SK-N-SH (cell line): Measurements from ENCODE around the gene CD300LB. TPM values are rescaled to one million over a fixed set of nuclear protein-coding genes. Genes with fewer than 3 reads are reported as not detected.

ENCODE experiments used
- CTCF ChIA-PET: fragments of 300-600, 350-600 bp; formaldehyde crosslinking; extraction: SDS; loops from one replicate; lab custom pipeline; 2021; lab: Yijun Ruan, JAX
- POLR2A ChIA-PET: fragments of 350-600 bp; sonication (Branson Sonifier 250); formaldehyde crosslinking; extraction: SDS; loops from one replicate; lab custom pipeline; 2020; ENCODE audit warnings: antibody characterized with exemption, inconsistent platforms; lab: Yijun Ruan, JAX
- DNase-seq: peaks from one replicate; pipeline ENCODE4 v3.0.0; 2012
- H2AFZ ChIP-seq: fragments of 200-600 bp; sonication (generic); 2 replicates; pipeline ENCODE4 v1.8.1; 2016; ENCODE audit warnings: antibody characterized with exemption, mild to moderate bottlenecking, low read depth
- H3F3A ChIP-seq: fragments of 200-600 bp; sonication (generic); replicated peaks from 2 replicates; pipeline ENCODE3; 2016; ENCODE audit warnings: antibody characterized with exemption, mild to moderate bottlenecking; ENCODE audit not compliant: insufficient read depth
- H3K27ac ChIP-seq, 2 experiments: fragments of 200-500 bp in 1 of 2; fragments of 200-600 bp in 1 of 2; sonication (Bioruptor generic) in 1 of 2; sonication (generic), shearing (Covaris generic) in 1 of 2; 2 replicates each; pipeline versions ENCODE4 v1.5.1 to v1.6.1; 2014 to 2016; ENCODE audit warnings: low read depth in 2 of 2, inconsistent platforms in 1 of 2, low read length in 1 of 2, mild to moderate bottlenecking in 1 of 2, mixed read lengths in 1 of 2
- H3K27me3 ChIP-seq: fragments of 200-600 bp; sonication (generic), shearing (Covaris generic); 2 replicates; pipeline ENCODE4 v1.6.1; 2016; ENCODE audit warnings: mixed run types; ENCODE audit not compliant: insufficient read depth
- H3K36me3 ChIP-seq, 2 experiments: fragments of 200-500 bp in 1 of 2; fragments of 200-600 bp in 1 of 2; sonication (Bioruptor generic) in 1 of 2; sonication (generic) in 1 of 2; replicated peaks in 1 of 2; 2 replicates each; pipeline versions ENCODE3 to v1.5.1; 2014 to 2016; ENCODE audit warnings: low read length in 1 of 2, mild to moderate bottlenecking in 1 of 2; ENCODE audit not compliant: insufficient read depth in 2 of 2, control insufficient read depth in 1 of 2
- H3K4me1 ChIP-seq, 2 experiments: fragments of 200-500 bp in 1 of 2; fragments of 200-600 bp in 1 of 2; sonication (Bioruptor generic) in 1 of 2; sonication (generic), shearing (Covaris generic) in 1 of 2; 2 replicates each; pipeline versions ENCODE4 v1.5.1 to v1.6.1; 2014 to 2016; ENCODE audit warnings: low read depth in 1 of 2, low read length in 1 of 2, mixed run types in 1 of 2; ENCODE audit not compliant: insufficient read depth in 2 of 2, control insufficient read depth in 1 of 2
- H3K4me2 ChIP-seq: fragments of 200-600 bp; sonication (generic), shearing (Covaris generic); 2 replicates; pipeline ENCODE4 v1.6.1; 2017; ENCODE audit warnings: mixed run types
- H3K4me3 ChIP-seq, 2 experiments: fragments of 200-500 bp in 1 of 2; fragments of 200-600 bp in 1 of 2; sonication (Bioruptor generic) in 1 of 2; sonication (generic), shearing (Covaris generic) in 1 of 2; 2 replicates each; pipeline versions ENCODE4 v1.5.1 to v1.8.1; 2014 to 2016; ENCODE audit warnings: low read depth in 2 of 2, inconsistent platforms in 1 of 2, low read length in 1 of 2, mild to moderate bottlenecking in 1 of 2, mixed read lengths in 1 of 2, moderate library complexity in 1 of 2
- H3K79me2 ChIP-seq: fragments of 200-600 bp; sonication (generic); 2 replicates; pipeline ENCODE4 v1.8.1; 2017; ENCODE audit warnings: mild to moderate bottlenecking; ENCODE audit not compliant: insufficient read depth
- H3K9ac ChIP-seq: fragments of 200-600 bp; sonication (generic); 2 replicates; pipeline ENCODE4 v1.6.1; 2017; ENCODE audit warnings: mixed run types
- H3K9me2 ChIP-seq: fragments of 200-600 bp; sonication (generic); 2 replicates; pipeline ENCODE4 v1.6.1; 2017; ENCODE audit warnings: mixed run types
- H3K9me3 ChIP-seq: fragments of 200-600 bp; sonication (generic); 2 replicates; pipeline ENCODE4 v1.6.1; 2017; ENCODE audit warnings: mixed run types, mild to moderate bottlenecking, moderate library complexity
- H4K20me1 ChIP-seq: fragments of 200-600 bp; sonication (generic); 2 replicates; pipeline ENCODE4 v1.6.1; 2017; ENCODE audit warnings: mild to moderate bottlenecking, mixed run types; ENCODE audit not compliant: insufficient read depth
- EP300 ChIP-seq, 2 experiments: IDR thresholded peaks; 2 replicates each; pipeline versions ENCODE4 v1.4.0 to v1.6.1; 2012; ENCODE audit warnings: borderline replicate concordance in 1 of 2, low read depth in 1 of 2, low read length in 1 of 2
- FOSL2 ChIP-seq: IDR thresholded peaks from 2 replicates; pipeline ENCODE4 v1.4.0; 2012; ENCODE audit warnings: low read depth, mild to moderate bottlenecking, moderate library complexity, borderline replicate concordance
- GABPA ChIP-seq: IDR thresholded peaks from 2 replicates; pipeline ENCODE4 v1.4.0; 2012; ENCODE audit warnings: low read depth, mild to moderate bottlenecking
- MXI1 ChIP-seq: IDR thresholded peaks from 2 replicates; pipeline ENCODE4 v1.6.1; 2012; ENCODE audit warnings: mild to moderate bottlenecking, low read depth, low read length, improper control_type of control experiment
- NFIC ChIP-seq: IDR thresholded peaks from 2 replicates; pipeline ENCODE4 v1.4.0; 2012; ENCODE audit warnings: borderline replicate concordance
- POLR2AphosphoS5 ChIP-seq: IDR thresholded peaks from 2 replicates; pipeline ENCODE4 v1.6.1; 2012; ENCODE audit warnings: low read depth, low read length
- RFX5 ChIP-seq: IDR thresholded peaks from 2 replicates; pipeline ENCODE4 v1.6.1; 2012; ENCODE audit warnings: mild to moderate bottlenecking, improper control_type of control experiment, low read length
- RXRA ChIP-seq: IDR thresholded peaks from 2 replicates; pipeline ENCODE4 v1.4.0; 2012; ENCODE audit warnings: low read depth, mild to moderate bottlenecking, borderline replicate concordance
- SMC3 ChIP-seq: IDR thresholded peaks from 2 replicates; pipeline ENCODE4 v1.6.1; 2012; ENCODE audit warnings: low read depth, low read length, improper control_type of control experiment
- TCF12 ChIP-seq: IDR thresholded peaks from 2 replicates; pipeline ENCODE4 v1.4.0; 2012
- WGBS: methylation state at CpG from one replicate; pipeline ENCODE4 v1.1.6; 2017; ENCODE audit warnings: low lambda C conversion rate; 5-methylcytosine and 5-hydroxymethylcytosine counted together
- polyA plus RNA-seq, 3 experiments: library from polyadenylated mRNA; depleted of rRNA; stranded (reverse); fragments of >200 nt; gene quantifications; 2 replicates each; pipeline ENCODE4 v1.2.3, GENCODE V29; 2012
- TF ChIP-seq, protein P1 (sequence below): fragments of 150-350 bp; IDR thresholded peaks from 2 replicates; pipeline ENCODE4 v1.6.1; 2016; ENCODE audit warnings: mild to moderate bottlenecking, low read depth, low read length
- TF ChIP-seq, protein P2 (sequence below): IDR thresholded peaks from 2 replicates; pipeline ENCODE4; 2012
- TF ChIP-seq, protein P3 (sequence below): IDR thresholded peaks from 2 replicates; pipeline ENCODE4 v1.4.0; 2012; ENCODE audit warnings: low read depth
- TF ChIP-seq, protein P4 (sequence below): fragments of 200-600 bp; sonication (generic); IDR thresholded peaks from 2 replicates; pipeline ENCODE4 v1.6.1; 2017; ENCODE audit warnings: antibody characterized with exemption, mild to moderate bottlenecking, moderate library complexity
- TF ChIP-seq, protein P5 (sequence below): IDR thresholded peaks from 2 replicates; pipeline ENCODE4 v1.6.1; 2012; ENCODE audit warnings: mild to moderate bottlenecking, low read depth, low read length, moderate library complexity
- TF ChIP-seq, protein P6 (sequence below): IDR thresholded peaks from 2 replicates; pipeline ENCODE4 v1.4.0; 2012; ENCODE audit warnings: low read depth, borderline replicate concordance

Gene CD300LB
- polyA plus RNA-seq, 1 of the 3 experiments (the other 2 are of a cell fraction), result not detected

DNA sequence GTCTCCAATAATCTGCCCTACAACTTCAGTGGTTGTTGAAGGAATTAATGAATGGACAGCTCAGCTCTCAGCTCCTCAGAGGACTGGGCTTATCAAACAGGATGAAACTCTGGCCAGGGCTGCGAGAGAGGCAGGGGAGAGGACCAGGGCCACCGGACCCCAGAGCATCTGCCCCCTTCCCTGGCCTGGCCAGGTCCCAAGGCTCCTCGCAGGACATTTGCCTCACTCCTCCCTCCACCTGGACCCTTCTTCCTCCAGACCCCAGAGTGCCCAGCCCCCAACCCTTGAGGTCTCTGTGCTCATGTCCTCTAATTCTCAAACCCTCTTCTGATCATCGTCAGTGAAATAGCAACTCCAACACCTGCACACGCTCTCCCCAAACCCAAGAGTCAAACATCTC is 10.9 kb upstream of the CD300LB start:
- no peaks in the 10 kb centered on the region for H3K4me1 ChIP-seq
- H3K9me2 ChIP-seq, result no peaks in the 10 kb centered on the region
- 59% methylated on average over 5 of the region's 5 CpGs for WGBS
- H3K79me2 ChIP-seq, result no peaks in the 10 kb centered on the region
- DNase-seq, result no peak
- no peak overlapping the region for H3K9ac ChIP-seq
- H3K9me3 ChIP-seq, result no peaks in the 10 kb centered on the region; the same call in 1 of the 2 replicates
- H3K27me3 ChIP-seq, result no peaks in the 10 kb centered on the region
- H3K4me2 ChIP-seq, result no peak overlapping the region
- TF ChIP-seq, protein P1, sequence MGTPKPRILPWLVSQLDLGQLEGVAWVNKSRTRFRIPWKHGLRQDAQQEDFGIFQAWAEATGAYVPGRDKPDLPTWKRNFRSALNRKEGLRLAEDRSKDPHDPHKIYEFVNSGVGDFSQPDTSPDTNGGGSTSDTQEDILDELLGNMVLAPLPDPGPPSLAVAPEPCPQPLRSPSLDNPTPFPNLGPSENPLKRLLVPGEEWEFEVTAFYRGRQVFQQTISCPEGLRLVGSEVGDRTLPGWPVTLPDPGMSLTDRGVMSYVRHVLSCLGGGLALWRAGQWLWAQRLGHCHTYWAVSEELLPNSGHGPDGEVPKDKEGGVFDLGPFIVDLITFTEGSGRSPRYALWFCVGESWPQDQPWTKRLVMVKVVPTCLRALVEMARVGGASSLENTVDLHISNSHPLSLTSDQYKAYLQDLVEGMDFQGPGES, result no peak
- no peak for TF ChIP-seq RFX5
- no peak for TF ChIP-seq EP300 (IDR thresholded peaks at IDR 0.05; ENCODE audit: borderline replicate concordance in 1 of 2, low read depth in 1 of 2, low read length in 1 of 2)
- TF ChIP-seq RXRA, result no peak
- TF ChIP-seq, protein P2, sequence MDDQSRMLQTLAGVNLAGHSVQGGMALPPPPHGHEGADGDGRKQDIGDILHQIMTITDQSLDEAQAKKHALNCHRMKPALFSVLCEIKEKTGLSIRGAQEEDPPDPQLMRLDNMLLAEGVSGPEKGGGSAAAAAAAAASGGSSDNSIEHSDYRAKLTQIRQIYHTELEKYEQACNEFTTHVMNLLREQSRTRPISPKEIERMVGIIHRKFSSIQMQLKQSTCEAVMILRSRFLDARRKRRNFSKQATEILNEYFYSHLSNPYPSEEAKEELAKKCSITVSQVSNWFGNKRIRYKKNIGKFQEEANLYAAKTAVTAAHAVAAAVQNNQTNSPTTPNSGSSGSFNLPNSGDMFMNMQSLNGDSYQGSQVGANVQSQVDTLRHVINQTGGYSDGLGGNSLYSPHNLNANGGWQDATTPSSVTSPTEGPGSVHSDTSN, result no peak
- TF ChIP-seq FOSL2, result no peak
- no peak for TF ChIP-seq GABPA
- TF ChIP-seq SMC3, result no peak
- TF ChIP-seq, all 33 proteins: peak for 0
- H3K36me3 ChIP-seq, result no peaks in the 10 kb centered on the region
- POLR2A ChIA-PET, result no interaction called here
- CTCF ChIA-PET, result interaction anchor here (1.1 to 2.4 kb wide), 3 partner anchors 10 to 174 kb away, joined by 5 to 8 read pairs (median 6); partner anchors contain the start of gene CD300H
- H3F3A ChIP-seq, result no peaks in the 10 kb centered on the region
- H2AFZ ChIP-seq, result no peak overlapping the region
- H3K4me3 ChIP-seq, result no peak overlapping the region
- H4K20me1 ChIP-seq, result no peaks in the 10 kb centered on the region
- no peak overlapping the region for H3K27ac ChIP-seq

DNA sequence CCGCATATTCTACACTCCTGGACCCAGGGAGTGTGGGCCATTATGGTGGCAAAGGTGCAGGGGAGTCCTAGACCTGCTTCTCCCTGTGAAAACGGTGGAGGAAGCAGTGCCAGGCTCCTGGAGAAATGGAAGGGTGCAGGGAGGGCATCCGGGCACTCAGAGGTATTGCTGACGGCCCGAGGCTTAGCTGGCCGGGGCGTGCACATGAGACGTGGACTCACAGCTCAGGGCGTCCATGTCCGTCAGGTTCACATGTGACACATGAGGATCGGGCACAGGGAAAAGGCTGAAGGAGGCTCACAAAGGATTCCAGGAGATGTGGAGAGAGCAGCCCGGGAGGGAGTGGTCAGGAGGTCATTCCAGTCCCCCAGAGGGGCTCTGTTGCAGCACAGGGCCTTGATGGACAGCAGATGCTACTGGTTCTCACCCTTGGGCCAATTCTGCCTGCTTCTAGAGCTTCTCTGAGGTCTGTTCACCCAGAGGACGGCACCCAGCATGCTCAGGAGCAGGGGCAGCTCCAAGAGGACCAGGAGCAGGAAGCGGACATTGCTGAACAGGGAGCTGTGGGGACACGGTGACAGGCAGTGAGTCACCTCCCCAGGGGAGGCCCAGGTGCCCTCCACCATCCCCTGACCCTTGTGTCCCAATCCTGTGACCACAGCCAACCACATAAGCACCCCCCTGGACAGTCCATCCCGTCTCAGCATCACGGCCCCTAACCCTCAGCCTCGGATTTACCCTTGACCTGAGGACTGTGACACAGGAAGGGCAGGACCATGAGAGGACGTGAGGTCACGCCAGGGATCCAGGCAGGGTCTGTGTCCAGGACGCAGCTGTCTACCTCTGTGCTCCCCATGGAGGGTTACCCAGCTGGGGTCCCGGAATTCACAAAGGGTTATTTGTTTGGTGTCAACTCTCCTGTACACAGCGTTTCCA is 10.2 kb upstream of the CD300LB start:
- H2AFZ ChIP-seq, result no peak overlapping the region
- no peak overlapping the region for H3K27ac ChIP-seq
- 44% methylated on average over 21 of the region's 23 CpGs for WGBS
- TF ChIP-seq RXRA (no peak), POLR2AphosphoS5 (no peak), NFIC (no peak), MXI1 (no peak), RFX5 (no peak), TCF12 (no peak)
- TF ChIP-seq, protein P3, sequence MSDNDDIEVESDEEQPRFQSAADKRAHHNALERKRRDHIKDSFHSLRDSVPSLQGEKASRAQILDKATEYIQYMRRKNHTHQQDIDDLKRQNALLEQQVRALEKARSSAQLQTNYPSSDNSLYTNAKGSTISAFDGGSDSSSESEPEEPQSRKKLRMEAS, result no peak
- TF ChIP-seq, protein P4, sequence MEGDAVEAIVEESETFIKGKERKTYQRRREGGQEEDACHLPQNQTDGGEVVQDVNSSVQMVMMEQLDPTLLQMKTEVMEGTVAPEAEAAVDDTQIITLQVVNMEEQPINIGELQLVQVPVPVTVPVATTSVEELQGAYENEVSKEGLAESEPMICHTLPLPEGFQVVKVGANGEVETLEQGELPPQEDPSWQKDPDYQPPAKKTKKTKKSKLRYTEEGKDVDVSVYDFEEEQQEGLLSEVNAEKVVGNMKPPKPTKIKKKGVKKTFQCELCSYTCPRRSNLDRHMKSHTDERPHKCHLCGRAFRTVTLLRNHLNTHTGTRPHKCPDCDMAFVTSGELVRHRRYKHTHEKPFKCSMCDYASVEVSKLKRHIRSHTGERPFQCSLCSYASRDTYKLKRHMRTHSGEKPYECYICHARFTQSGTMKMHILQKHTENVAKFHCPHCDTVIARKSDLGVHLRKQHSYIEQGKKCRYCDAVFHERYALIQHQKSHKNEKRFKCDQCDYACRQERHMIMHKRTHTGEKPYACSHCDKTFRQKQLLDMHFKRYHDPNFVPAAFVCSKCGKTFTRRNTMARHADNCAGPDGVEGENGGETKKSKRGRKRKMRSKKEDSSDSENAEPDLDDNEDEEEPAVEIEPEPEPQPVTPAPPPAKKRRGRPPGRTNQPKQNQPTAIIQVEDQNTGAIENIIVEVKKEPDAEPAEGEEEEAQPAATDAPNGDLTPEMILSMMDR, result no peak
- TF ChIP-seq, protein P5, sequence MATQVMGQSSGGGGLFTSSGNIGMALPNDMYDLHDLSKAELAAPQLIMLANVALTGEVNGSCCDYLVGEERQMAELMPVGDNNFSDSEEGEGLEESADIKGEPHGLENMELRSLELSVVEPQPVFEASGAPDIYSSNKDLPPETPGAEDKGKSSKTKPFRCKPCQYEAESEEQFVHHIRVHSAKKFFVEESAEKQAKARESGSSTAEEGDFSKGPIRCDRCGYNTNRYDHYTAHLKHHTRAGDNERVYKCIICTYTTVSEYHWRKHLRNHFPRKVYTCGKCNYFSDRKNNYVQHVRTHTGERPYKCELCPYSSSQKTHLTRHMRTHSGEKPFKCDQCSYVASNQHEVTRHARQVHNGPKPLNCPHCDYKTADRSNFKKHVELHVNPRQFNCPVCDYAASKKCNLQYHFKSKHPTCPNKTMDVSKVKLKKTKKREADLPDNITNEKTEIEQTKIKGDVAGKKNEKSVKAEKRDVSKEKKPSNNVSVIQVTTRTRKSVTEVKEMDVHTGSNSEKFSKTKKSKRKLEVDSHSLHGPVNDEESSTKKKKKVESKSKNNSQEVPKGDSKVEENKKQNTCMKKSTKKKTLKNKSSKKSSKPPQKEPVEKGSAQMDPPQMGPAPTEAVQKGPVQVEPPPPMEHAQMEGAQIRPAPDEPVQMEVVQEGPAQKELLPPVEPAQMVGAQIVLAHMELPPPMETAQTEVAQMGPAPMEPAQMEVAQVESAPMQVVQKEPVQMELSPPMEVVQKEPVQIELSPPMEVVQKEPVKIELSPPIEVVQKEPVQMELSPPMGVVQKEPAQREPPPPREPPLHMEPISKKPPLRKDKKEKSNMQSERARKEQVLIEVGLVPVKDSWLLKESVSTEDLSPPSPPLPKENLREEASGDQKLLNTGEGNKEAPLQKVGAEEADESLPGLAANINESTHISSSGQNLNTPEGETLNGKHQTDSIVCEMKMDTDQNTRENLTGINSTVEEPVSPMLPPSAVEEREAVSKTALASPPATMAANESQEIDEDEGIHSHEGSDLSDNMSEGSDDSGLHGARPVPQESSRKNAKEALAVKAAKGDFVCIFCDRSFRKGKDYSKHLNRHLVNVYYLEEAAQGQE, result no peak
- TF ChIP-seq, protein P6, sequence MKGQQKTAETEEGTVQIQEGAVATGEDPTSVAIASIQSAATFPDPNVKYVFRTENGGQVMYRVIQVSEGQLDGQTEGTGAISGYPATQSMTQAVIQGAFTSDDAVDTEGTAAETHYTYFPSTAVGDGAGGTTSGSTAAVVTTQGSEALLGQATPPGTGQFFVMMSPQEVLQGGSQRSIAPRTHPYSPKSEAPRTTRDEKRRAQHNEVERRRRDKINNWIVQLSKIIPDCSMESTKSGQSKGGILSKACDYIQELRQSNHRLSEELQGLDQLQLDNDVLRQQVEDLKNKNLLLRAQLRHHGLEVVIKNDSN, result no peak
- POLR2A ChIA-PET, result no interaction called here
- H3K4me1 ChIP-seq, result no peaks in the 10 kb centered on the region
- no peaks in the 10 kb centered on the region for H3K36me3 ChIP-seq
- no peak for DNase-seq
- H3K4me3 ChIP-seq, result no peak overlapping the region
- no peaks in the 10 kb centered on the region for H3K79me2 ChIP-seq
- no peaks in the 10 kb centered on the region for H3K27me3 ChIP-seq
- no peaks in the 10 kb centered on the region for H3K9me2 ChIP-seq
- no peak overlapping the region for H3K9ac ChIP-seq
- H3F3A ChIP-seq, result no peaks in the 10 kb centered on the region
- no peaks in the 10 kb centered on the region for H4K20me1 ChIP-seq
- H3K9me3 ChIP-seq, result no peaks in the 10 kb centered on the region; the same call in 1 of the 2 replicates
- H3K4me2 ChIP-seq, result no peak overlapping the region
- CTCF ChIA-PET, result interaction anchor here (0.6 to 2.4 kb wide), 4 partner anchors 9 to 174 kb away, joined by 3 to 8 read pairs (median 6); partner anchors contain the start of gene CD300H
